Left ventricle myocardium inferior (tissue), 1 donor: ENCODE measurements around the gene INTS11. TPM values are rescaled to one million over a fixed set of nuclear protein-coding genes. Genes with fewer than 3 reads are reported as not detected.

Source experiments
- DNase-seq: peaks from one replicate; pipeline ENCODE4 v3.0.0-alpha.2; 2020
- H3K27ac ChIP-seq: fragments of 200-600 bp; replicated peaks from 2 replicates; pipeline ENCODE4 v1.8.0; 2021
- H3K27me3 ChIP-seq: fragments of 200-600 bp; 2 replicates; pipeline ENCODE4 v1.8.0; 2021; ENCODE audit warnings: low read depth
- H3K36me3 ChIP-seq: fragments of 200-600 bp; 2 replicates; pipeline ENCODE4 v1.8.0; 2021
- H3K4me1 ChIP-seq: fragments of 200-600 bp; 2 replicates; pipeline ENCODE4 v1.8.0; 2021
- H3K4me3 ChIP-seq: fragments of 200-600 bp; 2 replicates; pipeline ENCODE4 v1.8.0; 2021; ENCODE audit warnings: mild to moderate bottlenecking, moderate library complexity
- H3K9me3 ChIP-seq: fragments of 200-600 bp; replicated peaks from 2 replicates; pipeline ENCODE4 v1.8.0; 2021
- CTCF ChIP-seq: fragments of 200-600 bp; IDR thresholded peaks from 2 replicates; pipeline ENCODE4 v1.8.0; 2021; ENCODE audit warnings: antibody characterized with exemption, mild to moderate bottlenecking, borderline replicate concordance
- intact Hi-C: fragments of 100-400 bp; cut with micrococcal nuclease; formaldehyde crosslinking; loops from one replicate; pipeline ENCODE4 v1.11.0; 2022
- total RNA-seq: library from RNA; stranded (reverse); fragmentation: NEBNext Ultra II Directional; extraction: Animal tissue kit (Norgen Biotek cat#: 25700); gene quantifications from one replicate; pipeline ENCODE4 v1.2.1, GENCODE V29; 2021
- donor health status: DM: no; HTN: yes; CAD: no; lungs with severe emphysema.

The INTS11 gene
- total RNA-seq, 1 donor from 2014 or later = 70.1 TPM

GRCh38 chr1:1302951-1303509 lies 21.4 kb downstream of the INTS11 start:
- no peak for DNase-seq
- Histone ChIP-seq H3K27me3 (no peaks in the 10 kb centered on the region), H3K9me3 (no peaks in the 10 kb centered on the region), H3K36me3 (peaks cover under 1% of the 10 kb centered on the region), H3K27ac (no peak overlapping the region), H3K4me3 (no peak overlapping the region), H3K4me1 (peaks cover 50% of the 10 kb centered on the region)
- TF ChIP-seq CTCF = no peak
- intact Hi-C loops = no loop called here

- DNase-seq = no peak
- peak; percentile 46 for TF ChIP-seq CTCF
- intact Hi-C loops = no loop called here
- Histone ChIP-seq H3K27me3 (no peaks in the 10 kb centered on the region), H3K4me1 (peaks cover 45% of the 10 kb centered on the region), H3K4me3 (no peak overlapping the region), H3K27ac (no peak overlapping the region), H3K36me3 (peaks cover 6% of the 10 kb centered on the region), H3K9me3 (no peaks in the 10 kb centered on the region)
Observed at GRCh38 chr1:1302006-1302430, 22.4 kb downstream of the INTS11 start.

- H3K36me3 ChIP-seq = peaks cover 19% of the 10 kb centered on the region
- no peak overlapping the region for H3K27ac ChIP-seq
- H3K4me1 ChIP-seq = peaks cover 29% of the 10 kb centered on the region
- H3K27me3 ChIP-seq = no peaks in the 10 kb centered on the region
- no peaks in the 10 kb centered on the region for H3K9me3 ChIP-seq
- intact Hi-C loops = no loop called here
- DNase-seq = no peak
- H3K4me3 ChIP-seq = no peak overlapping the region
- TF ChIP-seq CTCF = no peak
Observed at GRCh38 chr1:1300352-1300739, 24.1 kb downstream of the INTS11 start.

GRCh38 chr1:1299686-1300351 lies 24.6 kb downstream of the INTS11 start:
- DNase-seq = no peak
- peaks cover 24% of the 10 kb centered on the region for H3K36me3 ChIP-seq
- H3K27me3 ChIP-seq = no peaks in the 10 kb centered on the region
- no peak overlapping the region for H3K27ac ChIP-seq
- no peak overlapping the region for H3K4me3 ChIP-seq
- TF ChIP-seq CTCF = peak; percentile 22
- intact Hi-C loops = no loop called here
- peaks cover 23% of the 10 kb centered on the region for H3K4me1 ChIP-seq
- H3K9me3 ChIP-seq = no peaks in the 10 kb centered on the region

GRCh38 chr1:1298861-1299685 lies 25.4 kb downstream of the INTS11 start:
- no peak for TF ChIP-seq CTCF

More at GRCh38 chr1:1298861-1299685, 25.4 kb downstream of the INTS11 start:
- intact Hi-C loops = no loop called here
- Histone ChIP-seq H3K4me3 (no peak overlapping the region), H3K36me3 (peaks cover 32% of the 10 kb centered on the region), H3K27me3 (no peaks in the 10 kb centered on the region), H3K27ac (no peak overlapping the region), H3K4me1 (peaks cover 16% of the 10 kb centered on the region), H3K9me3 (no peaks in the 10 kb centered on the region)
- DNase-seq = no peak
